GM23338 (cell line): ENCODE results near the gene STIM1. TPM values are rescaled to one million over a fixed set of nuclear protein-coding genes. Genes with fewer than 3 reads are reported as not detected.

Experiments
- ATAC-seq: fragments of 200-7000 bp; cut with Tn5 transposase; 3 replicates; pipeline ENCODE4 v1.9.1; 2020
- DNase-seq: peaks from one replicate; pipeline ENCODE4 v3.0.0-alpha.2; 2015; ENCODE audit warnings: low spot score
- H2AFZ ChIP-seq: fragments of 200-600 bp; sonication (generic); 2 replicates; pipeline ENCODE4 v1.8.0; 2016; ENCODE audit warnings: antibody characterized with exemption, mild to moderate bottlenecking, moderate library complexity
- H3F3A ChIP-seq: fragments of 200-600 bp; sonication (generic); replicated peaks from 2 replicates; pipeline ENCODE4 v1.8.0; 2017; ENCODE audit warnings: antibody characterized with exemption, mixed run types, low read depth
- H3K27ac ChIP-seq: fragments of 200-600 bp; sonication (generic); 2 replicates; pipeline ENCODE4 v1.6.1; 2016; ENCODE audit warnings: low read depth
- H3K27me3 ChIP-seq: fragments of 200-600 bp; sonication (generic); 2 replicates; pipeline ENCODE4 v1.8.0; 2016; ENCODE audit warnings: mild to moderate bottlenecking, mixed run types, moderate library complexity; ENCODE audit not compliant: insufficient read depth
- H3K36me3 ChIP-seq: fragments of 200-600 bp; sonication (generic); 2 replicates; pipeline ENCODE4 v1.8.0; 2016; ENCODE audit warnings: mild to moderate bottlenecking; ENCODE audit not compliant: insufficient read depth
- H3K4me1 ChIP-seq: fragments of 200-600 bp; sonication (generic); 2 replicates; pipeline ENCODE4 v1.8.0; 2016; ENCODE audit warnings: mild to moderate bottlenecking, moderate library complexity; ENCODE audit not compliant: insufficient read depth
- H3K4me2 ChIP-seq: fragments of 200-600 bp; sonication (generic); 2 replicates; pipeline ENCODE4 v1.7.1; 2017; ENCODE audit warnings: mixed run types
- H3K4me3 ChIP-seq: fragments of 200-600 bp; sonication (generic); 2 replicates; pipeline ENCODE4 v1.6.1; 2016; ENCODE audit warnings: mixed run types
- H3K79me2 ChIP-seq: fragments of 200-600 bp; sonication (generic); replicated peaks from 2 replicates; pipeline ENCODE4 v1.8.0; 2017; ENCODE audit warnings: mild to moderate bottlenecking; ENCODE audit not compliant: insufficient read depth
- H3K9me2 ChIP-seq: fragments of 200-600 bp; sonication (generic); 2 replicates; pipeline ENCODE4 v1.8.0; 2017; ENCODE audit not compliant: insufficient read depth
- H4K20me1 ChIP-seq: fragments of 200-600 bp; sonication (generic); replicated peaks from 2 replicates; pipeline ENCODE4 v1.8.0; 2017; ENCODE audit warnings: mild to moderate bottlenecking; ENCODE audit not compliant: insufficient read depth
- H3K27ac Mint-ChIP-seq: 2 replicates; pipeline ENCODE4 v1.8.0; 2020; ENCODE audit warnings: inconsistent platforms, mild to moderate bottlenecking, moderate library complexity, mixed read lengths
- H3K27me3 Mint-ChIP-seq: 3 replicates; pipeline ENCODE4 v1.8.0; 2022; ENCODE audit warnings: low read depth, mild to moderate bottlenecking, moderate library complexity, mixed read lengths, inconsistent platforms; ENCODE audit not compliant: insufficient read depth, poor library complexity
- H3K36me3 Mint-ChIP-seq: 3 replicates; pipeline ENCODE4 v1.8.0; 2021; ENCODE audit warnings: low read depth, mild to moderate bottlenecking, inconsistent platforms, moderate library complexity, mixed read lengths
- H3K4me1 Mint-ChIP-seq: 3 replicates; pipeline ENCODE4 v1.8.0; 2020; ENCODE audit warnings: mild to moderate bottlenecking, inconsistent platforms, mixed read lengths
- H3K4me3 Mint-ChIP-seq: 3 replicates; pipeline ENCODE4 v1.8.0; 2021; ENCODE audit warnings: moderate library complexity, mild to moderate bottlenecking, inconsistent platforms, mixed read lengths
- H3K9me3 Mint-ChIP-seq: 3 replicates; pipeline ENCODE4 v1.8.0; 2020; ENCODE audit warnings: moderate library complexity, mild to moderate bottlenecking, inconsistent platforms, mixed read lengths
- CTCF ChIP-seq, 2 experiments: fragments of 200-600 bp in 1 of 2; sonication (generic) in 1 of 2; conservative IDR thresholded peaks; 2 replicates each; pipeline versions ENCODE4 v1.5.1 to v1.6.1; 2016 to 2017; ENCODE audit warnings: antibody characterized with exemption in 2 of 2, low read depth in 2 of 2, mild to moderate bottlenecking in 2 of 2, moderate library complexity in 1 of 2
- EZH2 ChIP-seq: fragments of 200-600 bp; sonication (generic); IDR thresholded peaks from one replicate; pipeline ENCODE4 v1.8.0; 2017; ENCODE audit warnings: antibody characterized with exemption, mild to moderate bottlenecking, low read depth; ENCODE audit not compliant: unreplicated experiment
- EZH2phosphoT487 ChIP-seq: fragments of 200-600 bp; sonication (generic); IDR thresholded peaks from one replicate; pipeline ENCODE4 v1.8.1; 2018; ENCODE audit warnings: antibody characterized with exemption; ENCODE audit not compliant: unreplicated experiment
- JUNB ChIP-seq: IDR thresholded peaks from one replicate; pipeline ENCODE4 v1.6.1; 2016; ENCODE audit warnings: antibody characterized with exemption; ENCODE audit not compliant: unreplicated experiment
- NANOG ChIP-seq: IDR thresholded peaks from 2 replicates; pipeline ENCODE4 v1.6.1; 2016; ENCODE audit warnings: antibody characterized with exemption, borderline replicate concordance
- POLR2AphosphoS5 ChIP-seq: IDR thresholded peaks from 2 replicates; pipeline ENCODE4 v1.6.1; 2016; ENCODE audit warnings: antibody characterized with exemption, low read depth
- REST ChIP-seq: IDR thresholded peaks from one replicate; pipeline ENCODE4 v1.6.1; 2018; ENCODE audit warnings: antibody characterized with exemption; ENCODE audit not compliant: unreplicated experiment
- STAT1 ChIP-seq: IDR thresholded peaks from one replicate; pipeline ENCODE4 v1.6.1; 2016; ENCODE audit warnings: antibody characterized with exemption; ENCODE audit not compliant: unreplicated experiment
- ZNF114 ChIP-seq: fragments of 250-450 bp; sonication (Bioruptor Pico); IDR thresholded peaks from 2 replicates; pipeline ENCODE4 v1.5.0; 2020; ENCODE audit warnings: mild to moderate bottlenecking, moderate library complexity
- ZNF331 ChIP-seq: fragments of 250-450 bp; sonication (Bioruptor Pico); IDR thresholded peaks from 2 replicates; pipeline ENCODE4 v1.5.0; 2020; ENCODE audit warnings: low read depth, mild to moderate bottlenecking, moderate library complexity
- polyA plus RNA-seq: library from polyadenylated mRNA; unstranded; fragments of >200 nt; fragmentation: Nextera tagmentation; extraction: Ambion mirVana; gene quantifications from 2 replicates; pipeline ENCODE4 v1.2.1, GENCODE V29; 2016
- total RNA-seq: library from RNA; depleted of rRNA; stranded (reverse); fragments of >200 nt; shearing (Covaris generic); gene quantifications from 2 replicates; pipeline ENCODE4 v1.2.3, GENCODE V29; 2014

Gene STIM1
- total and polyA plus RNA-seq, 2 experiments from 2014 or later = 3.5 to 14.0 TPM

- H3K27ac Mint-ChIP-seq = no peak overlapping the region
- no peaks in the 10 kb centered on the region for H3K27me3 Mint-ChIP-seq
- H3K36me3 Mint-ChIP-seq = no peaks in the 10 kb centered on the region
- H3K36me3 ChIP-seq = no peaks in the 10 kb centered on the region
- no peaks in the 10 kb centered on the region for H3F3A ChIP-seq
- H3K9me2 ChIP-seq = no peaks in the 10 kb centered on the region
- H3K4me3 ChIP-seq = no peak overlapping the region
- no peaks in the 10 kb centered on the region for H4K20me1 ChIP-seq
- no peaks in the 10 kb centered on the region for H3K4me1 ChIP-seq
- no peak overlapping the region for H3K27ac ChIP-seq
- no peak overlapping the region for H2AFZ ChIP-seq
- ATAC-seq (no peak), DNase-seq (no peak)
- no peak overlapping the region for H3K4me2 ChIP-seq
- no peak for TF ChIP-seq POLR2AphosphoS5
- no peak for TF ChIP-seq ZNF114 (CRISPR knock-in tag)
- TF ChIP-seq JUNB = no peak
- TF ChIP-seq EZH2 = no peak
- TF ChIP-seq REST = no peak
- no peak for TF ChIP-seq STAT1
- TF ChIP-seq EZH2phosphoT487 = no peak
- no peak for TF ChIP-seq NANOG
- TF ChIP-seq ZNF331 (CRISPR knock-in tag) = no peak
- no peak overlapping the region for H3K4me3 Mint-ChIP-seq
- H3K9me3 Mint-ChIP-seq = no peaks in the 10 kb centered on the region
- no peaks in the 10 kb centered on the region for H3K27me3 ChIP-seq
- H3K79me2 ChIP-seq = no peaks in the 10 kb centered on the region
- H3K4me1 Mint-ChIP-seq = no peaks in the 10 kb centered on the region
Observed at GRCh38 chr11:3983101-3983500, 127.6 kb downstream of the STIM1 start.

DNA sequence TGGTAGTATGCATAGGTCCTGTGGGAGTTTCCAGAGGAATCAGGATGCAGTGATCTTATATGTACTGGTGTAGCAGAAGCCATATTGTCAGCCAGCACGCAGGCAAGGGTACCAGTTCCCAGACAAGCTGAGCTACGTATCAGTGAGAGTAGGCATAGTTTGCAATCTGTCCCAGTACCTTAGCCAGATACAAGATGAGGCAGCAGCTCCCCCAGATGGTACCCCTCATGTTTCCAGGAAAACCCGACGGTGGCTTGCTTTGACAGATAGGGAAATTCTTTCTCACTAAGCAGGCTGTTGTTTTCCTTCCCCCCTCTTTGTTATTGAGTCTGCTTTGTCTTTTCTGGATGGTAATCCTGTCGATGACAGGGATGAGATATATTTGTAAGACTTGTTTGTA lies 129.4 kb downstream of the STIM1 start:
- peaks cover 2% of the 10 kb centered on the region for H3K27me3 Mint-ChIP-seq
- Histone ChIP-seq H3K4me3 (no peak overlapping the region), H3K27me3 (no peaks in the 10 kb centered on the region), H4K20me1 (no peaks in the 10 kb centered on the region), H3K9me2 (no peaks in the 10 kb centered on the region), H3K4me2 (no peak overlapping the region), H3K36me3 (no peaks in the 10 kb centered on the region), H2AFZ (no peak overlapping the region), H3K27ac (no peak overlapping the region), H3K4me1 (no peaks in the 10 kb centered on the region; the same call in 1 of the 2 replicates), H3K79me2 (no peaks in the 10 kb centered on the region), H3F3A (no peaks in the 10 kb centered on the region)
- H3K4me3 Mint-ChIP-seq = no peak overlapping the region
- TF ChIP-seq CTCF (conservative IDR thresholded peaks at IDR 0.05; ENCODE audit: low read depth in 2 of 2) = peak; percentile 41 to 70
- TF ChIP-seq REST = no peak
- no peaks in the 10 kb centered on the region for H3K9me3 Mint-ChIP-seq
- no peaks in the 10 kb centered on the region for H3K36me3 Mint-ChIP-seq
- DNase-seq (peak; percentile 63), ATAC-seq (peak; percentile 82)
- peaks cover 5% of the 10 kb centered on the region; the same call in 2 of the 3 replicates for H3K4me1 Mint-ChIP-seq
- no peak overlapping the region for H3K27ac Mint-ChIP-seq
